A549 (cell line): Measurements from ENCODE around the gene YES1.

Experiments used
- CTCF ChIP-seq: fragments of >200 bp; sonication (Bioruptor Twin); formaldehyde crosslinking; IDR thresholded peaks from 3 replicates; pipeline ENCODE4 v1.5.1; 2016
- FOSL2 ChIP-seq, 2 experiments: fragments of 450-650 bp in 1 of 2; fragments of >200 bp in 1 of 2; sonication (Bioruptor Twin) in 1 of 2; formaldehyde crosslinking; IDR thresholded peaks; 2 replicates each; pipeline versions ENCODE4 v1.5.0 to v1.6.1; 2016 to 2020; ENCODE audit warnings: mild to moderate bottlenecking in 1 of 2, moderate library complexity in 1 of 2
- MAFK ChIP-seq: fragments of 450-650 bp; IDR thresholded peaks from 2 replicates; pipeline ENCODE4 v1.6.1; 2014; ENCODE audit not compliant: partially characterized antibody
- MAX ChIP-seq: IDR thresholded peaks from 2 replicates; pipeline ENCODE4 v1.6.1; 2012
- NR3C1 ChIP-seq: fragments of >200 bp; sonication (Bioruptor Twin); formaldehyde crosslinking; IDR thresholded peaks from 3 replicates; pipeline ENCODE4 v1.6.1; 2017
- POLR2A ChIP-seq: IDR thresholded peaks from 2 replicates; pipeline ENCODE4 v1.6.1; 2012; ENCODE audit warnings: mild to moderate bottlenecking, low read length
- RFX5 ChIP-seq: fragments of 450-650 bp; IDR thresholded peaks from 2 replicates; pipeline ENCODE4 v1.7.1; 2014; ENCODE audit warnings: antibody characterized with exemption, mild to moderate bottlenecking, moderate library complexity
- SMC3 ChIP-seq: fragments of >200 bp; sonication (Bioruptor Twin); formaldehyde crosslinking; IDR thresholded peaks from 3 replicates; pipeline ENCODE4 v1.6.1; 2018; ENCODE audit warnings: inconsistent platforms
- TFCP2L1 ChIP-seq: fragments of 250-450 bp; sonication (Bioruptor Pico); IDR thresholded peaks from 2 replicates; pipeline ENCODE4 v1.5.0; 2021; ENCODE audit warnings: mild to moderate bottlenecking
- ZC3H11A ChIP-seq: fragments of 450-650 bp; IDR thresholded peaks from 2 replicates; pipeline ENCODE4 v1.6.1; 2014; ENCODE audit warnings: antibody characterized with exemption, mild to moderate bottlenecking

- TF ChIP-seq CTCF (0 out of 3 replicates have a peak, but pooled peaks have one; percentile 14), FOSL2 (IDR thresholded peaks at IDR 0.05) (no peak), FOSL2 (CRISPR knock-in tag; IDR thresholded peaks at IDR 0.05) (no peak), MAX (no peak), SMC3 (0 out of 3 replicates have a peak, but pooled peaks have one; percentile 10), POLR2A (no peak), TFCP2L1 (CRISPR knock-in tag) (no peak), RFX5 (no peak), ZC3H11A (no peak), MAFK (no peak), NR3C1 (no peak)
These were observed 20.1 kb upstream of the YES1 start for GRCh38 chr18:832085-832681.
